HepG2 (cell line): ENCODE data around the gene ESYT1. TPM values are rescaled to one million over a fixed set of nuclear protein-coding genes. Genes with fewer than 3 reads are reported as not detected.

ENCODE experiments used
- FOXO4 ChIP-seq: sonication (generic); formaldehyde crosslinking; conservative IDR thresholded peaks from 2 replicates; pipeline ENCODE4 v1.8.1; 2023; ENCODE audit warnings: missing genetic modification reagents
- HIC2 ChIP-seq: sonication (generic); formaldehyde crosslinking; IDR thresholded peaks from 2 replicates; pipeline ENCODE4 v1.9.0; 2022; ENCODE audit warnings: low read depth, missing genetic modification reagents
- KAT8 ChIP-seq: IDR thresholded peaks from 2 replicates; pipeline ENCODE4 v1.6.1; 2016; ENCODE audit warnings: missing genetic modification reagents, missing compliant biosample characterization
- MAFF ChIP-seq: IDR thresholded peaks from 2 replicates; pipeline ENCODE4 v1.6.1; 2011; ENCODE audit warnings: low read depth, low read length, improper control_type of control experiment
- NONO ChIP-seq, 2 experiments: fragments of 450-650 bp in 1 of 2; sonication (generic) in 1 of 2; formaldehyde crosslinking in 1 of 2; IDR thresholded peaks in 1 of 2; conservative IDR thresholded peaks in 1 of 2; 2 replicates each; pipeline versions ENCODE4 v1.6.1 to v1.8.0; 2017 to 2022; ENCODE audit warnings: mild to moderate bottlenecking in 1 of 2, missing genetic modification reagents in 1 of 2, moderate library complexity in 1 of 2
- POLR2G ChIP-seq: fragments of 200-400 bp; formaldehyde crosslinking; IDR thresholded peaks from 2 replicates; pipeline ENCODE4 v1.6.1; 2018; ENCODE audit warnings: mild to moderate bottlenecking, low read depth, low read length, moderate library complexity
- RCOR2 ChIP-seq: IDR thresholded peaks from 2 replicates; pipeline ENCODE4 v1.6.1; 2016; ENCODE audit warnings: missing biosample characterization, missing genetic modification reagents
- SCMH1 ChIP-seq: sonication (generic); formaldehyde crosslinking; IDR thresholded peaks from 2 replicates; pipeline ENCODE4 v1.9.0; 2021; ENCODE audit warnings: missing genetic modification reagents, mild to moderate bottlenecking, borderline replicate concordance
- TBX2 ChIP-seq: sonication (generic); formaldehyde crosslinking; IDR thresholded peaks from 2 replicates; pipeline ENCODE4 v1.5.0; 2020; ENCODE audit warnings: missing genetic modification reagents, mild to moderate bottlenecking, borderline replicate concordance
- ZBTB38 ChIP-seq: sonication (generic); formaldehyde crosslinking; IDR thresholded peaks from 2 replicates; pipeline ENCODE4 v1.5.1; 2020; ENCODE audit warnings: mild to moderate bottlenecking, missing genetic modification reagents
- ZFP36L1 ChIP-seq: sonication (generic); formaldehyde crosslinking; IDR thresholded peaks from 2 replicates; pipeline ENCODE4 v1.8.0; 2022; ENCODE audit warnings: mild to moderate bottlenecking, missing genetic modification reagents, moderate library complexity
- ZHX2 ChIP-seq, 2 experiments: sonication (generic) in 1 of 2; formaldehyde crosslinking in 1 of 2; IDR thresholded peaks; 2 replicates each; pipeline versions ENCODE4 v1.6.1 to v1.9.0; 2014 to 2022; ENCODE audit warnings: antibody characterized with exemption in 1 of 2, borderline replicate concordance in 1 of 2, inconsistent platforms in 1 of 2, low read depth in 1 of 2, missing genetic modification reagents in 1 of 2
- ZNF225 ChIP-seq: sonication (generic); formaldehyde crosslinking; IDR thresholded peaks from 2 replicates; pipeline ENCODE4 v1.4.0; 2020; ENCODE audit warnings: mild to moderate bottlenecking, missing genetic modification reagents
- ZNF776 ChIP-seq: sonication (generic); formaldehyde crosslinking; IDR thresholded peaks from 2 replicates; pipeline ENCODE4 v1.4.0; 2020; ENCODE audit warnings: mild to moderate bottlenecking, missing genetic modification reagents
- polyA plus RNA-seq, 8 experiments: library from polyadenylated mRNA; depleted of rRNA in 3 of 8; stranded (reverse) in 7 of 8; unstranded in 1 of 8; fragments of >200 nt; fragmentation: Illumina TruSeq in 4 of 8; extraction: Trizol in 4 of 8; gene quantifications; 2 replicates each; pipeline versions ENCODE4 v1.2.1 to v1.2.3, GENCODE V29; 2011 to 2016; ENCODE audit warnings: low read depth in 4 of 8, missing spikeins in 1 of 8, mixed read lengths in 1 of 8; ENCODE audit not compliant: insufficient read depth in 1 of 8
- total RNA-seq, 5 experiments: library from RNA; depleted of rRNA; stranded (reverse); fragments of >200 nt; fragmentation: Illumina TruSeq; extraction: Trizol; gene quantifications; 2 replicates each; pipeline ENCODE4 v1.2.3, GENCODE V29; 2016; ENCODE audit warnings: low read depth in 1 of 5
- TF ChIP-seq, protein P1 (sequence below): sonication (generic); formaldehyde crosslinking; conservative IDR thresholded peaks from 2 replicates; pipeline ENCODE4 v1.8.0; 2022; ENCODE audit warnings: missing genetic modification reagents

Gene ESYT1
- total and polyA plus RNA-seq, 2 of the 13 experiments (the other 11 are each of a cell fraction or from before 2014, with no cell fraction given) = 66.9 to 71.0 TPM

DNA sequence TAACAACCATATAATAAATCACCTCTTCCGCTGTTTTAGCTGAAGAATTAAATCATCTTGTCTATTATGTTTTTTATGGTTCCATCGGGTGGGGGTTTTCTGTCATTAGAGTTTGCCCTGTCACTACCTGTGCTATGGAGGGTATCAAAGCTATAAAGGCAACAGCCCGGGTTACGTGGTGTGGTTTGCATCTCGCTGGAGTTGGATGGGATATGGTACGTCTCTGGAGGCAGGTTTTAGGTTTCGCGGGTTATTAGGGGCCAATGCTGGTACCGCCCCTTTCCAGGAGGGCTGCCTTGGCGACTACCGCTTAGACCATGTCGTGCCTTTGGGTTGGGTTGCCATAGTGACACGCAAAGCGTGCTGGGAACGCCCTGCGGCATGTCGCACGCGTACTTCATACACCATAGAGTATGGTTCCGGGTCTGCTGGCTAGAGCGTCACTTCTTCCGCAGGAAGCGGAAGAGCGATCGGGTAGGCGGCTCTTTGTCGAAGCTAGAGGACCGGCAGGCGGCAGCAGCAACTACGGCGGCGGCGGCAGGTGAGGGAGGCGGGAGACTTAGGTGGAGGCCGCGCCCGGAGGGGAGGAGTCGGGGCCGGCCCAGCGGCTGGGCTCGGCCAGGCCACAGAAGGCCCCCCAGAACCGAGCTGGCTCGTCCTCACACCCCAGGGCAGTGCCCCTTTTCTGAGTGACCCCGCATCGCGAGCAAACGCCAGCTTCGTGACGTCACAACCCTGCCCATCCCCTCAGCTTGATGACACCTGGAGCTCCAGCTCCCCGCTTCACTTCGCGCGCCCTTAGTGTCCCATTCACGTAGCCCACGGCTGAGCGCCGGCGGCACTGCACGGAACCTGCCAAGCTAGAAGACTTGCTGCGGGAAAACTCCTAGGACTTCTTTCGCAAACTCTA is 10.0 kb upstream of the ESYT1 start, which contains the start of gene ZC3H10 (continued):
- TF ChIP-seq ZFP36L1 (no peak), ZNF225 (CRISPR knock-in tag) (no peak), ZBTB38 (CRISPR knock-in tag) (peak; percentile 84), RCOR2 (CRISPR knock-in tag) (no peak), ZHX2 (IDR thresholded peaks at IDR 0.05; ENCODE audit: low read depth) (peak; percentile 92), ZHX2 (CRISPR knock-in tag; IDR thresholded peaks at IDR 0.05; ENCODE audit: borderline replicate concordance) (no peak), KAT8 (CRISPR knock-in tag) (peak; percentile 98), NONO (IDR thresholded peaks at IDR 0.05) (no peak), NONO (CRISPR knock-in tag; conservative IDR thresholded peaks at IDR 0.05) (peak; percentile 95), TBX2 (CRISPR knock-in tag) (peak; percentile 89), POLR2G (peak; percentile 97), SCMH1 (CRISPR knock-in tag) (no peak), HIC2 (CRISPR knock-in tag) (no peak; the same call in 1 of the 2 replicates), ZNF776 (CRISPR knock-in tag) (peak; percentile 50; the same call in 1 of the 2 replicates), MAFF (no peak), FOXO4 (no peak)
- TF ChIP-seq, protein P1, sequence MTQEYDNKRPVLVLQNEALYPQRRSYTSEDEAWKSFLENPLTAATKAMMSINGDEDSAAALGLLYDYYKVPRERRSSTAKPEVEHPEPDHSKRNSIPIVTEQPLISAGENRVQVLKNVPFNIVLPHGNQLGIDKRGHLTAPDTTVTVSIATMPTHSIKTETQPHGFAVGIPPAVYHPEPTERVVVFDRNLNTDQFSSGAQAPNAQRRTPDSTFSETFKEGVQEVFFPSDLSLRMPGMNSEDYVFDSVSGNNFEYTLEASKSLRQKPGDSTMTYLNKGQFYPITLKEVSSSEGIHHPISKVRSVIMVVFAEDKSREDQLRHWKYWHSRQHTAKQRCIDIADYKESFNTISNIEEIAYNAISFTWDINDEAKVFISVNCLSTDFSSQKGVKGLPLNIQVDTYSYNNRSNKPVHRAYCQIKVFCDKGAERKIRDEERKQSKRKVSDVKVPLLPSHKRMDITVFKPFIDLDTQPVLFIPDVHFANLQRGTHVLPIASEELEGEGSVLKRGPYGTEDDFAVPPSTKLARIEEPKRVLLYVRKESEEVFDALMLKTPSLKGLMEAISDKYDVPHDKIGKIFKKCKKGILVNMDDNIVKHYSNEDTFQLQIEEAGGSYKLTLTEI (CRISPR knock-in tag) = no peak
